IMR-90 (cell line): Measurements from ENCODE around the gene TCERG1L. TPM values are rescaled to one million over a fixed set of nuclear protein-coding genes. Genes with fewer than 3 reads are reported as not detected.

Experiments
- ATAC-seq: fragments of 200-7000 bp; cut with Tn5 transposase; 2 replicates; pipeline ENCODE4 v1.9.1; 2020; ENCODE audit warnings: low read depth, mild to moderate bottlenecking, moderate library complexity
- BruUV-seq: library from RNA; stranded (reverse); fragments of 400-500 nt; replicated peaks from 2 replicates; lab custom pipeline; 2021; lab: Mats Ljungman, UMichigan
- CTCF ChIA-PET: fragments of 300-600 bp; formaldehyde crosslinking; extraction: SDS; loops from one replicate; lab custom pipeline; 2021; ENCODE audit warnings: antibody characterized with exemption; lab: Yijun Ruan, JAX
- POLR2A ChIA-PET: fragments of 300-600 bp; sonication (Branson Sonifier 250); formaldehyde crosslinking; loops from one replicate; lab custom pipeline; 2022; ENCODE audit warnings: antibody characterized with exemption; ENCODE audit not compliant: unreplicated experiment; lab: Charles Lee
- DNase-seq: peaks from one replicate; pipeline ENCODE4 v3.0.0; 2013
- H2AFZ ChIP-seq: replicated peaks from 2 replicates; pipeline ENCODE3; 2013; ENCODE audit warnings: low read length, mild to moderate bottlenecking; ENCODE audit not compliant: poor library complexity
- H2AK5ac ChIP-seq: 2 replicates; pipeline ENCODE4 v1.6.1; 2013; ENCODE audit warnings: low read depth, low read length, inconsistent platforms
- H2AK9ac ChIP-seq: replicated peaks from 2 replicates; pipeline ENCODE3; 2013; ENCODE audit warnings: mild to moderate bottlenecking, low read depth, low read length, moderate library complexity; ENCODE audit not compliant: poor library complexity
- H2BK120ac ChIP-seq: 2 replicates; pipeline ENCODE4 v1.6.1; 2013; ENCODE audit warnings: low read depth, low read length, inconsistent platforms
- H2BK15ac ChIP-seq: 3 replicates; pipeline ENCODE4 v1.6.1; 2013; ENCODE audit warnings: low read depth, low read length, inconsistent platforms
- H2BK20ac ChIP-seq: 2 replicates; pipeline ENCODE4 v1.6.1; 2013; ENCODE audit warnings: low read depth, mild to moderate bottlenecking, inconsistent platforms, low read length, moderate library complexity
- H2BK5ac ChIP-seq: 2 replicates; pipeline ENCODE4 v1.6.1; 2013; ENCODE audit warnings: mild to moderate bottlenecking, low read depth, low read length, inconsistent platforms; ENCODE audit not compliant: poor library complexity, severe bottlenecking
- H3K14ac ChIP-seq: replicated peaks from 2 replicates; pipeline ENCODE4 v1.6.1; 2013; ENCODE audit warnings: low read depth, low read length, inconsistent platforms
- H3K18ac ChIP-seq: 2 replicates; pipeline ENCODE4 v1.6.1; 2013; ENCODE audit warnings: low read depth, low read length, control low read depth
- H3K23ac ChIP-seq: 2 replicates; pipeline ENCODE4 v1.6.1; 2013; ENCODE audit warnings: low read depth, low read length, inconsistent platforms
- H3K27ac ChIP-seq: 2 replicates; pipeline ENCODE4 v1.5.1; 2013; ENCODE audit warnings: mild to moderate bottlenecking, control low read depth, low read length; ENCODE audit not compliant: insufficient read depth
- H3K27me3 ChIP-seq: 2 replicates; pipeline ENCODE4 v1.6.1; 2013; ENCODE audit warnings: low read length; ENCODE audit not compliant: control insufficient read depth, insufficient read depth
- H3K36me3 ChIP-seq: 2 replicates; pipeline ENCODE4 v1.6.1; 2013; ENCODE audit warnings: low read length, mixed read lengths; ENCODE audit not compliant: control insufficient read depth, insufficient read depth
- H3K4ac ChIP-seq: 2 replicates; pipeline ENCODE4 v1.6.1; 2013; ENCODE audit warnings: low read depth, low read length, inconsistent platforms
- H3K4me1 ChIP-seq: 2 replicates; pipeline ENCODE4 v1.6.1; 2013; ENCODE audit warnings: low read length, mixed read lengths; ENCODE audit not compliant: control insufficient read depth, insufficient read depth
- H3K4me2 ChIP-seq: 2 replicates; pipeline ENCODE4 v1.6.1; 2013; ENCODE audit warnings: low read depth, mild to moderate bottlenecking, control low read depth, low read length, moderate library complexity
- H3K4me3 ChIP-seq: 2 replicates; pipeline ENCODE4 v1.5.1; 2013; ENCODE audit warnings: low read depth, mild to moderate bottlenecking, control low read depth, low read length, moderate library complexity; ENCODE audit not compliant: insufficient read depth
- H3K56ac ChIP-seq: 2 replicates; pipeline ENCODE4 v1.6.1; 2013; ENCODE audit warnings: low read length, inconsistent platforms; ENCODE audit not compliant: insufficient read depth; ENCODE audit errors: extremely low read depth
- H3K79me1 ChIP-seq, 2 experiments: 2 replicates each; pipeline ENCODE4 v1.6.1; 2013; ENCODE audit warnings: low read length in 2 of 2, inconsistent platforms in 1 of 2, low read depth in 1 of 2
- H3K9ac ChIP-seq: 2 replicates; pipeline ENCODE4 v1.6.1; 2013; ENCODE audit warnings: low read depth, low read length, control low read depth
- H3K9me1 ChIP-seq: 2 replicates; pipeline ENCODE4 v1.6.1; 2013; ENCODE audit warnings: low read length, inconsistent platforms; ENCODE audit not compliant: insufficient read depth
- H3K9me3 ChIP-seq: 2 replicates; pipeline ENCODE4 v1.6.1; 2013; ENCODE audit warnings: low read length; ENCODE audit not compliant: control insufficient read depth, insufficient read depth
- H4K20me1 ChIP-seq: 2 replicates; pipeline ENCODE4 v1.6.1; 2013; ENCODE audit warnings: low read length, inconsistent platforms; ENCODE audit not compliant: insufficient read depth
- H4K5ac ChIP-seq: 2 replicates; pipeline ENCODE4 v1.6.1; 2013; ENCODE audit warnings: mild to moderate bottlenecking, low read depth, low read length, control low read depth
- H4K8ac ChIP-seq, 2 experiments: 2 replicates each; pipeline ENCODE4 v1.6.1; 2013; ENCODE audit warnings: low read depth in 2 of 2, low read length in 2 of 2, control low read depth in 1 of 2, inconsistent platforms in 1 of 2
- H4K91ac ChIP-seq: 2 replicates; pipeline ENCODE4 v1.6.1; 2013; ENCODE audit warnings: low read depth, low read length, inconsistent platforms; ENCODE audit not compliant: insufficient read depth
- BHLHE40 ChIP-seq: fragments of 150-350 bp; IDR thresholded peaks from 2 replicates; pipeline ENCODE4 v1.6.1; 2016; ENCODE audit warnings: mild to moderate bottlenecking, low read depth, low read length
- CTCF ChIP-seq: conservative IDR thresholded peaks from 2 replicates; pipeline ENCODE4 v1.5.1; 2012; ENCODE audit warnings: mild to moderate bottlenecking, low read depth, low read length, improper control_type of control experiment
- MXI1 ChIP-seq: IDR thresholded peaks from 2 replicates; pipeline ENCODE4 v1.6.1; 2012; ENCODE audit warnings: low read depth, mild to moderate bottlenecking, low read length, moderate library complexity, borderline replicate concordance
- NFE2L2 ChIP-seq: fragments of 150-350 bp; IDR thresholded peaks from 2 replicates; pipeline ENCODE4 v1.6.1; 2016; ENCODE audit warnings: low read depth, mild to moderate bottlenecking, low read length
- POLR2A ChIP-seq: IDR thresholded peaks from 2 replicates; pipeline ENCODE4 v1.6.1; 2012; ENCODE audit warnings: mild to moderate bottlenecking, low read depth, low read length
- WGBS, 2 experiments: methylation state at CpG; one replicate each; pipeline versions ENCODE4 v1.1.5 to v1.1.7; 2013; ENCODE audit warnings: missing lambda C conversion rate in 2 of 2; ENCODE audit not compliant: insufficient read length in 1 of 2; ENCODE audit errors: extremely low coverage in 2 of 2; 5-methylcytosine and 5-hydroxymethylcytosine counted together
- dilution Hi-C: fragments of 300-500 bp; cut with HindIII; formaldehyde crosslinking; loops from one replicate; pipeline ENCODE4 v1.14.3; 2018; ENCODE audit warnings: low sequenced_read_pairs; ENCODE audit not compliant: unreplicated experiment
- in situ Hi-C: fragments of 300-500 bp; cut with MboI; formaldehyde crosslinking; loops from 3 replicates; pipeline ENCODE4 v1.14.3; 2019; ENCODE audit warnings: low sequenced_read_pairs, inconsistent platforms, mixed read lengths
- intact Hi-C: fragments of 100-400 bp; cut with micrococcal nuclease; formaldehyde crosslinking; loops from 2 replicates; pipeline ENCODE4 v1.10.0; 2022
- polyA plus RNA-seq, 3 experiments: library from polyadenylated mRNA; depleted of rRNA; stranded (reverse); fragments of >200 nt; gene quantifications; 2 replicates each; pipeline ENCODE4 v1.2.3, GENCODE V29; 2012; ENCODE audit warnings: low replicate concordance in 1 of 3
- total RNA-seq: library from RNA; depleted of rRNA; stranded (reverse); fragments of >200 nt; gene quantifications from 2 replicates; pipeline ENCODE4 v1.2.3, GENCODE V29; 2012

Gene TCERG1L
- total and polyA plus RNA-seq, 2 of the 4 experiments (the other 2 are of a cell fraction): not detected

- TF ChIP-seq MXI1 (no peak), BHLHE40 (no peak), POLR2A (no peak), NFE2L2 (no peak)
Observed at GRCh38 chr10:131206111-131206995, 105.2 kb downstream of the TCERG1L start (continued).

GRCh38 chr10:131205556-131205955 is 106.0 kb downstream of the TCERG1L start:
- WGBS, 2 experiments: 63% methylated on average over 3 of the region's 9 CpGs; no CpG with 5 or more reads in 1 of the 2 experiments
- POLR2A ChIA-PET: no interaction called here

More at GRCh38 chr10:131205556-131205955, 106.0 kb downstream of the TCERG1L start:
- dilution Hi-C loops (no loop called here), intact Hi-C loops (no loop called here), in situ Hi-C loops (no loop called here)
- Histone ChIP-seq H4K91ac (no peak overlapping the region), H2BK120ac (no peak overlapping the region), H3K27me3 (no peaks in the 10 kb centered on the region), H3K23ac (no peak overlapping the region), H3K9me1 (no peaks in the 10 kb centered on the region), H4K20me1 (no peaks in the 10 kb centered on the region), H3K27ac (no peak overlapping the region), H3K18ac (no peak overlapping the region), H3K36me3 (no peaks in the 10 kb centered on the region), H2BK20ac (no peak overlapping the region), H3K9ac (no peak overlapping the region), H4K8ac (no peak overlapping the region), H3K4ac (no peak overlapping the region), H4K5ac (no peak overlapping the region), H3K4me1 (no peaks in the 10 kb centered on the region), H3K56ac (no peak overlapping the region), H2AK5ac (no peak overlapping the region), H2AK9ac (no peak overlapping the region), H3K9me3 (peaks cover 53% of the 10 kb centered on the region), H3K4me2 (no peak overlapping the region), H3K4me3 (no peak overlapping the region), H3K14ac (no peak overlapping the region), H2BK15ac (no peak overlapping the region), H2AFZ (no peak overlapping the region), H2BK5ac (no peak overlapping the region), H3K79me1 (no peaks in the 10 kb centered on the region)
- ATAC-seq: no peak
- no TSS peak for BruUV-seq
- TF ChIP-seq POLR2A (no peak), MXI1 (no peak), CTCF (no peak), NFE2L2 (no peak)
- no peak for DNase-seq
- CTCF ChIA-PET: no interaction called here
